Activated naive CD8-positive, alpha-beta T cell treated with anti-CD3 and anti-CD28 coated beads, Interleukin-2, amount 50 U/mL, for 16 hours (primary cell): ENCODE measurements around the gene ELK4.

Source experiments
- DNase-seq: peaks from one replicate; pipeline ENCODE4 v3.0.0-alpha.2; 2020; ENCODE audit warnings: low read depth, low spot score

The ELK4 gene

DNA sequence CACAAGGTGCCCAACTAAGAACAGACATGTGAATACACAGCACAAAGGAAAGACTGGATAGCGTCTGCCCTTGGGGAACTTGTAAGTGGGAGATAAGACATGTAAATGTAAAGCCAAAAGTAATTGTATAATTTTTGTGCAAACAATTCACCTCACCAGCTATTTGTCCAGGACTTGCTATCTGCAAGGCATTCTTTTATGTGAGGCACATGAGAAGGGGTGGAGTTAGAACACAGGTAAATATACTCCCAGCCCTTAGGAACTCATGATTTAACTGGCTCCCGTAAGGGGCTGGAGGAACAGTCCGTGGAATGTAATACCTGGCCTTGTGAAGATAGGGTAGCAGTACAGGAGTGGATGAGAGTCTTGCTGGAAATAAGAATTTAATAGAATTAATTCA, 66.0 kb downstream of the ELK4 start:
- no peak for DNase-seq

DNA sequence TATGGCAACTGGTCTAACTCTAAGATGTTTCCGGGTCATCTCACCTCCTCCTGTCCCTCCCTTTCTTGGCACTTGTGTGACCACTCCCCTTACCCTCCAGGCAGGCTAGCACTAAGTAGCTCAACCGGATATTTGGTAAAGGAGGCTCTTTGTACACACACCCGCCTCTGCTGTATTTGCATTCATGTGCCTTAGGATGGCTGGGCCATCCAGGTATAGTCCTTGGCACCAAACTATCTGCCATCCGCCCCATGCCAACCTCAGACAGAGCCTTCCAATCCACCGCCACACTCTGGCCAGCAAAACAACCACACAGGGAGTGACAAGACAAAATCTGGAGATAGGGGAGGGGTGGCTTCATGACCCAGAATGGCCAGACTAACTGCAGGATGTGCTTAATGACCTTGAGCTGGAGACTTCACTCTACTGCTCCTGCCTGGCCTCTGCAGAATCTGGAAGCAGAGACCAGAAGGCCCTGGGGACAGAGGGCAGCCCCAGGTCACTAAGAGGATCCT, 67.8 kb downstream of the ELK4 start:
- DNase-seq = no peak

DNA sequence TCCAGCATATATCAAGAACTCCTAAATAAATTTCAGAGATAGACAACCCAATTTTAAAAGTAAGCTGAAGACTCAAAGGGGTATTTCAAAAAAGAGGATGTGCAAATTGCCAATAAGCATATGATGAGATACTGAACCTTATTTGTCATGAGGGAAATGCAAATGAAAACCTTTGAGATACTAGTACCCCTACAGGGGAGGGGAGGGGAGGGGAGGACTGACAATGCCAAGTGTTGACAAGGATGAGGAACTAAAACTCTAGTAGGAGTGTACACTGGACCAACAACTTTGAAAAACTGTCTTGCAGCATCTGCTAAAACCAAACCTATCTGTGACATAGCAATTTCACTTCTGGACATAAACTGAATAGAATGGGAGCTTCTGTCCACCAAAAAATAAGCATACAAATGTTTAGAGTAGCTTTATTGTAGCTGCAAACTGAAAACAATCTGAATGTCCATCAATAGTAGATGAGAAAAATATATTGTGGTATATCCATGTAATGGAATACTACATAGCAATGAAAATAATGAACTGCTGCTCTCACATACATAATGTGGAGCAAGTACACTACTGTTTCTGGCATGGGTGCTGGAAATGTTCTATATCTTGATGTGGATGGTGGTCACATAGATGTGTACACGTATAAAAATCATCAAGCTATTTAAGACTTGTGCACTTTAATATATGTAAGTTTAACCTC, 70.2 kb downstream of the ELK4 start:
- DNase-seq = no peak
